Measurements from ENCODE around the gene SOCS3.

Gene SOCS3, protein sequence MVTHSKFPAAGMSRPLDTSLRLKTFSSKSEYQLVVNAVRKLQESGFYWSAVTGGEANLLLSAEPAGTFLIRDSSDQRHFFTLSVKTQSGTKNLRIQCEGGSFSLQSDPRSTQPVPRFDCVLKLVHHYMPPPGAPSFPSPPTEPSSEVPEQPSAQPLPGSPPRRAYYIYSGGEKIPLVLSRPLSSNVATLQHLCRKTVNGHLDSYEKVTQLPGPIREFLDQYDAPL

DNA sequence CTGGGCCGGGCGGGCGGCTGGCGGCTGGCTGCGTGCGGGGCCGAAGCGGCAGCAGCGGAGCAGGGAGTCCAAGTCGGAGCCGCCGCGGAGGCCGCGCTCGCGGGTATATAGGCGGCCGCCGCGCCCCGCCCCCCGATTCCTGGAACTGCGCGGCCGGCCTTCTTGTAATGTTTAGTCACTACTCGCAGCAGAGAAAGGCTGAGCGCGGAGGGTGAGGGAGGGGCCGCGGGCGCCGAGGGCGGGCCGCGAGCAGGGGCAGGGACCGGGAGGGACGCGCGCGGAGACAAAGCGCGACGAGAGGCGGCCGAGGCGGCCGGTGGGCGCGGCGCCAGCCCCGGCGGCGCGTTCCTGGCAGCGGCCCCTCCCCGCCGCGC is at the start of gene SOCS3:
Gene SOCS3 (minus strand): TSS at position 81 of the 374 bp plus-strand sequence. CDS start 982 bp downstream, outside the sequence.
- peak; percentile 83 for DNase-seq (ENCODE audit: low read depth)

DNA sequence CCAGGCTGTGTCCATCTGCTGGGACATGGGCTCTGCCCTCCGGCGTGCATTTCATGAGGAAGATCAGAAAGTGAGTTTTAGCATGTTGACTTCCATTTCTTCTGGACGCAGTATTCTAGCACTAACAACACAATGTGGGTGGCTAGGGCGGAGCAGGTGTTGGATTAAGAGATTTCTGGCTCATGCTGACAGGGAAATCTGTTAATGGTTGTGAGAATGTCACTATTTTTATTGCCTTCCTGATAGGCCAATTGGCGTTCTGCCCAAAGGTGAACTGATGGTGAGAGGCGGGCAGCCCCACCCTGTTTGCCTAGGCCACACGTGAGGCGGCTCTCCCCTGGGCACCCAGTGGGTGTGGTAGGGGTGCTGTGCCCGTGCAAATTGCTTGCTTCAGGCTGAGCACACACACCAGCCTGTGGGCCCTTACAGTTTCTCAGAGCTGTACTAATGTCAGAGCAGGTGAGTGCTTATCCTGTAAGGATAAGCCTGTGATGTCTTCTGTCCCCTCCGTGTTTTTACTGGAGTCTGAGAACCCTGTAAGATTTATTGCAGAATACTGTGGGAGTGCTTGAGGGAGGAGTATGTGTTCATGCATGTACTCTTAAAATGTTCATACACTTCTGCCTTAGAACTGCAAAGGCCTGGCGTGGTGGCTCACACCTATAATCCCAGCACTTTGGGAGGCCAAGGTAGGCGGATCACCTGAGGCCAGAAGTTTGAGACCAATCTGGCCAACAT is 49.5 kb upstream of the SOCS3 start:
- no peak for DNase-seq (ENCODE audit: low read depth)

DNA sequence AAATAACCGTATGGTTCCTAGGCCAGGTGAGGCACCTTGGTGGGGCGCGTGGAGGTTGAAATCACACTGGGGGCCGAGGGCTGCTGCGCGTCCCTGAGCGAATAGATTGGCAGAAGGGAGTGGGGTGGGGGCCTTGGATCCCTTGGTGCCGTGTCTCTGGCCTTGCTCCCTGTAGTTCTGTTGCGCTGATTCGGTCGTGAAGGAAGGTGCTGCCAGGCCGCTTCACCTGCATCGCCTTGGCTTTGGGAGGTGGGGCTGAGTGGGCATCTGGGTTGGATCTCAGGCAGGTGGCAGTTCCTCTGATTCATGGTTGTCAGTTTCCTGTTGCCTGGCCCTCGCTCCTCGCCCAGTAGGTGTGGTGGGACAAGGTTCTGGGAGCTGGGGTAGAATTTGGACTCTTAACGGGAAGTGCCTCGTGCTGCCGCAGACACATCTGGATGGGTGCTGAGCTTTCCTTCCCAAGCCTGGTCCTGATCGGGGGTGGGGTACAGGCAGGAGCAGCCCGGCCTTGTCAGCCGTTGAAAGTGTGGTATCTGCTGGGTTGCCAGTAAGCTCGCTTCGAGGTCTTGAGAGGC is 48.7 kb upstream of the SOCS3 start:
- no peak for DNase-seq (ENCODE audit: low read depth)

DNA sequence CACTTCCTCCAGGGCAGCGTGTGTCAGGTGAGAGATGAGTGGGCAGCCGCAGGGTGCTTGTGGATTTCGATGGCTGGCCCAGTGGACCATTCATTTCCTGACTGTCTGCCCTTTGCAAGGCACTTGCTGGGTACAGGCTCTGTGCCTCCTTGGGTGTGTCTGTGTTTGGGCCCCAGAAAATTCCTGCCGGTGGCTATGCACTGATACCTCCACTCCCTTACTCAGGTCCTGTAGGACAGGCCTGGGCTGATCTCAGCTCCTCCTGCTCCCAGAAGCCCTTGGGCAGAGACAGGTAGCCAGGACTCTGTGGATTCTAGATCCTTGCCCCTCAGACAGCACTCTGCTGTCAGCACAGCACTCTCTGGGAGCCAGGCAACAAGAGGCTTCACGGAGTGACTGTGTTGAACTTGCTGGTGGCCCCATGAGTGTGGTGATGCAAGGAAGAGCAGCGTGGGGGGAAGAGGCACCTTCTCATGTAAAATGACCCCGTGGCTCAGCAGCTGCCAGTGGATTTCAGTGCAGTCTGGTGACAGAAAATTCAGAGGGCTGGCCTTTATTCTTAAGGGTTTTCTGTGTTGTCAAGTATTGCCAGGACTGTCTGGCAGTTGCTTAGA is 47.6 kb upstream of the SOCS3 start:
- DNase-seq (ENCODE audit: low read depth), result no peak

DNA sequence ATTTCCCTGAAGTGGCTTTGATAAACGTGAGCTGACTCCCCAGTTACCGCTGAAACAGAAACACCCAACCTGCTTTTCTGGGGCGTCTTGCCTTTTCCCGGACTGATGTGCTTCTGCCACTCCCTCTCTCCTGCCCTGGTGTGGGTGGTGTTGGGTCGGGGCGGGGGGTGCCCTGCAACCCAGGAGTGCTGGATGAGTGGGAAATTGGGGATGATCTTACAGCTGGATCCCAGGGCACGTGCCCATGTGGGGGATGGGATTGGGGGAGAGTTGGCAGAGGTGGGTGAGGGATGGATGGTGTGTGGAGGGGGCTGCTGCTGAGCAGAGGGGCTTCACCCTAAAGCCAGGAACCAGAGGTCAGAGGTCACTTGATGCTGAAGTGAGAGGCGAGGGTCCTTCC is 47.0 kb upstream of the SOCS3 start:
- DNase-seq (ENCODE audit: low read depth), result no peak

DNA sequence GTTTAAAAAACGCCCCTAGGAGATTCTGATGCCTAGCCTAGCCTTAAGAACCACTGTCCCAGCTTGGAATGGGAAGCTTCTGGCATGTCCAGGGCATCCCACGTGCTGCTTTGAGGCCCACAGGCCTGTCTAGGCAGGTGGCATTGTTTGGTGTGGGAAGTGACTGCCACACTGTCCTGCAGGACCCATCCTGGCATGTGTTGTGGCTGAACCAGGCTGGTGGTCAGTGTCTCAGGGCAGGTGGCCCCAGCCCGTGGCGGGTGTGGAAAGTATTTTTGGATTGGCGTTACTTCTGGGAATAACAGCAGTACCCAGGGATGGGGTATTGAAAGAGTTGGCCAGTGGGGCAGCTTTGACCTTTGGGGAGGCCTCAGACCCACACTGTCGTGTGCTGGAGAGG is 46.5 kb upstream of the SOCS3 start:
- no peak for DNase-seq (ENCODE audit: low read depth)

DNA sequence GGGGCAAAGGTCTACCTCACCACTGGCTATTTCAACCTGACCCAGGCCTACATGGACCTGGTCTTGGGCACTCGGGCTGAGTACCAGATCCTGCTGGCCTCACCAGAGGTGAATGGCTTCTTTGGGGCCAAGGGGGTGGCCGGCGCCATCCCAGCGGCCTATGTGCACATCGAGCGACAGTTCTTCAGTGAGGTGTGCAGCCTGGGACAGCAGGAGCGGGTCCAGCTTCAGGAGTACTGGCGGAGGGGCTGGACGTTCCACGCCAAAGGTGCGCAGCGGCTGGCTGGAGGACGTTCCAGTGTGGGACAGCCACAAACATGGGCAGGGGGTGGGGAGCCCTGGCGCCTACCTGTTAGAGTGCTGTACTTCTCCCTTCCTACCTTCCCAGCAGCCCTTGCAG is 43.9 kb upstream of the SOCS3 start:
- DNase-seq (ENCODE audit: low read depth), result no peak

DNA sequence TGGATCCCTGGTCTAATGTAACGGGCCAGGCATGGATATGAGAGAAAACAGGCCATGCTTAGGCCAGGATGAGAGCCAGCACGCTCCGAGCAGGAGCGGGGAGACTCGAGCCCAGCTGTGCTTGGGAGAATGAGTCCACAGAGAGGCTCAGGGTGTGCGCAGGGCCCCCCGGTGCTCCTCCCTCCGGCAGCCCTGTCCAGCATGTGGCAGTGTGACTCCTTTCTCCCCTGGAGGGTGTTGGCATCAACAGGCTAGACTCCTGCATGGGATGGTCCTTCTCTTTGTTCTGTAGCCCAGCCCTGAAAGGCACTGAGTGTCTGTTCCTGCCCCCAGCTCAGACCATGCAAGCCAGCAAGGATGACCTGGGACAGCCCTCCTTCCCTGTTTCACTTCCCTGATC is 42.0 kb upstream of the SOCS3 start:
- DNase-seq (ENCODE audit: low read depth), result no peak

DNA sequence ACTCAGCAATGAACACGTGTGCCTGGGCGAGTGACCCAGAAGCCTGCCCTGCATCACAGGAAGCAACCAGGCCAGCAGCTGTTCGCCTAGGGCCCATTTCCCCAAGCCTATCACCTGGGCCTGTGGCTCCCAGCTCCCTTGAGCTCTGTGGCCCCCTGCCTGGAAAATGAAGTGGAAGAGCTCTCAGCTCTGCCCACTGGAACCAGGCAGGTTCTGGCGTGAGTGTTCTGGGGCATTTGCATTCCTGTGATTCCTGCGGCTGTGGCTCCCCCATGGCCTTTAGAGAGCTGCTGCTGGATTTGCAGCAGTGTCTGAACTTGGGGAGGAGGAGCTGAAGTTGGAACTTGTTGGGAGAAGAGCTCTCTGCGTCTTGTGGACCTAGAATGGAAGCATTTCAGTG is 41.4 kb upstream of the SOCS3 start:
- no peak for DNase-seq (ENCODE audit: low read depth)

DNA sequence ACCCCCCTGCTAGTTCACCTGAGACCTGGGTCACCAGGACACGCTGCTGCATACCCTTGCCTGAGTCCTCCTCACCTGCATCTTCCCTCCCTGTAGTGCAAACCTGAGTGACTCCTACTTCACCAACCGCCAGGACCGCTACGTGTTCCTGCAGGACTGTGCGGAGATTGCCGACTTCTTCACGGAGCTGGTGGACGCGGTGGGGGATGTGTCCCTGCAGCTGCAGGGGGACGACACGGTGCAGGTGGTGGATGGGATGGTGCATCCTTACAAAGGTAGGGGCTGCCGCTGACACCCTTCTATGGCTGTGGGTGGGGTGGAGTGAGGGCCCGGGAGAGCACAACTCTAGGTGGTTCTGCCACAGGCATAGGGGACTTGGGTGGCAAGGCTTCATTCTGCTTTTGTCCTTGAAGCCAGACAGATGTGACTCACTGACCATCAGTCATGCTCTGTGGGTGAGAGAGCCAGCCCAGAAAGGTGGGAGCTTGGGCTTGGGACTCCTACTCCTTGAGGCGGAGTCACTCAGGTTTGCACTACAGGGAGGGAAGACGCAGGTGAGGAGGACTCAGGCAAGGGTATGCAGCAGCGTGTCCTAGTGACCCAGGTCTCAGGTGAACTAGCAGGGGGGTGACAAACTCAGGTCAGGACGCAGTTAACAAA is 40.8 kb upstream of the SOCS3 start:
- DNase-seq (ENCODE audit: low read depth), result no peak

DNA sequence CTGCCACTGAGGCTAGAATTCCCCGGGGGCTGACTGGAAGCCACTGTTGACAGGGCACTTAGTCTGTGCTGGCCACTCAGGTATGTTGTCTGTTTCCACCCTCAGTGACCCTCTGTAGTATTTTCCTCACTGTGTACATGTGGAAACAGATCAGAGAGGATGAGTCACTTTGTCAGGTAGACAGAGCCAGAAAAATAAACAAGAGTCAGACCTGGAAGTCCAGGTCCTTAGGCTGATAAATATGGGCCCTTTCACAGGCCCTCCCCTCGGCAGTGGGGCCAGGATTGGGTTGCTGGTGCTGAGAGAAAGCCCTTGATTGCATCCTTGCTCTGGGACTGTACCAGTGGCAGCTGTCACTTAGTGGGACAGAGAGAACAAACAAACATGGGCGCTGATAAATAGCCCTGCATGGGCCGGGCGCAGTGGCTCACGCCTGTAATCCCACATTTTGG is 39.8 kb upstream of the SOCS3 start:
- DNase-seq (ENCODE audit: low read depth), result no peak

DNA sequence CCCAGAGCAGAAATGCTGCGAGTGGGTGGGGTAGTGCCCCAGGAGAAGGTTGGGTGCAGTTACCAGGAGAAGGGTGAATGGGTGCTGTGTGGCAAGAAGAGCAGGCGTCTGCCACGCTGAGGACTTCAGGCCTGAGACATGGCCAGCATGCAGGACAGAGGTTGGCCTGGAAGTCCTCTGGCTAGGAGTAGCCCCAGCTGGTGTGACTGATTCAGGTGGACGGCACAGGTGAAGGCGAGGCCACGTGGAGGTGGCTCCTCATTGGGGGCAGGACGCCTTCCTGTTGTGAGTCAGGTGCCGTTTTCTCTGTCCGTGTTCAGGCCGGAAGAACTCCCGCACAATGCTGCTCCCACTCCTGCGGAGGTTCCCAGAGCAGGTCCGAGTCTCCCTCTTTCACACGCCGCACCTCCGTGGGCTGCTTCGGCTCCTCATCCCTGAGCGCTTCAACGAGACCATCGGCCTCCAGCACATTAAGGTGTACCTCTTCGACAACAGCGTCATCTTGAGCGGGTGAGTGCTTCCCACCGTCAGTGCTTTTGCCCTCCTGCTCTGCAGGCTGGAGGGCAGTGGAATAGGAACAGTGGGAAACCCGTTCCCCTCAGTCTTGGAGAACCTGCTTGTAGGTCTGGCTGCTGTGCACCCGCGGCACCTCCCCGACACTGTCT is 39.3 kb upstream of the SOCS3 start:
- DNase-seq (ENCODE audit: low read depth), result no peak

DNA sequence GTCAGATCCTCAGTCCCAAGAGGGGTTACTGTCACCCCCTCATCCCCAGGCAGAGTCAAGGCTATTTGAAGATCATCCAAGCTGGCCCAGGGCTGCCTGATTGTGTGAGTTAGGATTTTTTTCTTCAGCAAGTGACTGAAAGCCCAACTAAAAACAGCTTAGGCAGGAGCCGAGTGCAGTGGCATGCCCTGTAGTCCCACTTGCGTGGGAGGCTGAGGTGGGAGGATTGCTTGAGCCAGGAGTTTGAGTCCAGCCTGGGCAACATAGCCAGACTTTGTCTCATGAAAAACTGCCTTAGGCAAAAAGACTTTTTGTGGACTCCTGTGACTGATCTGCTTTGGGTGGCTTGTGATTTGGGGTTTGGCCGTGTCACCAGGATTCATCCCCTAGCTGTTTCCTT is 38.5 kb upstream of the SOCS3 start:
- no peak for DNase-seq (ENCODE audit: low read depth)

DNA sequence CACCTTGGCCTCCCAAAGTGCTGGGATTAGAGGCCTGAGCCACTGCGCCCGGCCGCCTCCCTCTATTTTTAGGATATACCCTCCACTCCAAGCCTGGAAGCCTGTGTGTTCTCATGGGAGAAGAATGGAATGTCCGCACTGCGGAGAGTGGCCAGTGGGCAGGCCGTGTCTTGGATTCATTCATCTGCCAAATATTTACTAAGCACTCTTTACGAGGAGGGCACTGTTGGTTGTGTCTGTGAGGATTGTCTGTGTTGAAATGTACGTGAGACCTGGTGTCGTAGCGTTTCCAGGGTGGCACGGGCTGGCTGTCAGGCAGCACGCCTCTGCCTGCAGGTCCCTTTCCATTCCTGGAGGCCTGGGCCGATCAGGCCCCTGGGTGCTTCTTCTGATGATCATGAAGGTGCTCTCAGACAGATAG is 37.8 kb upstream of the SOCS3 start:
- DNase-seq (ENCODE audit: low read depth), result no peak

DNA sequence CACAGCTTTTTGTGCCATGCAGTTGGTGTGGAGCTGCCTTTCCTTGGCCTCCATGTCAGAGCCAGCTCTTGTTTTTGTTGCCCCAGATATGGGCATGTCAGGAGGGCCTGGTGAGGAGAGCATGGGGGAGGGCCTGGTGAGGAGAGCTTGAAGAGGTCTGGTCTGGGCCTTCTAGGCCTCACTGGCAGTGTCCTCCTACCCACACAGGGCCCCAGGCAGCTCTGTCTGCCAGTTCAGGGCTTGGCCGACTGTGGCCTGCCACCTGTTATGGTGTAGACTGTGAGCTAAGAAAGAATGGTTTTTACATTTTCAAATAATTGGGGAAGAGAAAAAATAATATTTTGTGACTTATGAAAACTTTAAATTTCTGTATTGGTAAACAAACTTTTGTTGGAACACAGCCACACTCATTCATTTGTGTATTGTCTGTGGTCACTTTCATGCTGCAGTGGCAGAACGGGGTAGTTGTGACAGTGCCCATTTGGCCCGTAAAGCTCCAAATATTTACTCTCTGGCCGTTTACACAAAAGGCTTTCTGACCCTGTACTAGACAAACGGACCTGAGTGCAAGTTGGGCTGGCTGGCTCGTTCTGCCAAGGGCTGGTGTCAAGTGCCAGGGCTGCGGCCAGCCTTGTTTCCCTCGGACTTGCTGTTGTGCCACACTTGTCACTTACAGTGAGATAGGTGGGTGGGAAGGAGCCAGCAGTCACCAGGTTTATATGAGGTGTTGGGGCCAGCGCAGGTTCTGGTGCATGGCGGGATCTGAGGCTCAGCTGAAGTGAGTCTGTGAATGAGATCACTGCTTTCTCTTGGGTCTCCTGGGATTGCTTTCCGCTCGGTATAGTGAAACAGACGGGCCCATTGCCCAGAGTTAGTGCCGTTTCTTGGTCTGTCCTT is 36.8 kb upstream of the SOCS3 start:
- DNase-seq (ENCODE audit: low read depth), result no peak

DNA sequence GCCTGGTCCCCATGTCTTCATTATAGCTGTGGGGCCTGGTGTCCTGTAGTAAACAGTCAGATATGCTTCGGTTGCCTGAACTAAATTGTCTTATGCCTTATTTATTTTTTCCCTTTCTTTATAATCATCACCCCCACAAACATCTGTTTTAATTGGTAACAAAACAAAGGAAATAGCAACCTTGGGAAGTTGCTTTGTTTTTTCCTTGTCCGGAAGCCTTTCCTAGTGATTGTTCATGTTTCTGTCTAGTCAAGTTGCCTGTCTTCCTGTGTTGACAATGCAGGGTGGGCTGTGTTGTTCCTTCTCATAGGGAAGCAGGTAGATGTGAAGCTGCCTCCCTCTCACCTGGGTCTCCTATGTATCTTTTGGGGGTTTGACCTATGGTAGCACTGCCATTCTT is 35.3 kb upstream of the SOCS3 start:
- DNase-seq (ENCODE audit: low read depth), result no peak

DNA sequence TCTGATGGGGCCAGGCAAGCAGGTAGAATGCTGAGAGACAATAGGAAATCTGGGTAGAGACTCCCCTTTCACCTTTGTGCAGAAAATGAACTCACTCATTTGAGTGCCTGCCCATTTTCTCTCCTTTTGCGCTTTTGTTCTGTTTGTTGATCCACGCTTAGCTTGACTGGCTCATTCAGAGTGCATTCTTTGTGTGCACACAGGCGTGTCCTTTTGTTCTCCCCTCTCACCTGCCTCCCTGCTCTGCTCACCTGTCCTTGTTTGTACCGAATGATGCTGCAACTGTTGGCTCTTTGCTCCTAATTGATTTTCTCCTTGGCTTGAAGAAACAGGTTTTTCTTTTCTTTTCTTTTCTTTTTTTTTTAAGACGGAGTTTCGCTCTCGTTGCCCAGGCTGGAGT is 34.3 kb upstream of the SOCS3 start:
- DNase-seq (ENCODE audit: low read depth), result no peak

DNA sequence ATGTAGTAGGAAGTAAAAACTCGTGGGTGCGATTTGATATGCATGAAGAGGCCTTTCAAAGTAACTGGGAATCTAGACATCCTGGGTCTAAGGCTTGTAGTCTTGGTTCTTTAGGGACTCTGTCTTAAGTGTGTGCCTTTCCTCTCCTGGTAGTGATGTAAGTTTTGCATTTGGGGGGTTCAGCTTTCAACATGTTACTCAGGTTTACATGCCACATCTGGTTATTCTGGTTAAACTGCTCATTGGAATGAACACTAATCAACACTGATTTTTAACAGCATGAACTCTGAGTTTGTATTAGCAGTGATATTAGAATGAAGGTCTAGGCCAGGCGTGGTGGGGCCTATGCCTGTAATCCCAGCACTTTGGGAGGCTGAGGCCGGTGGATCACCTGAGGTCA is 33.7 kb upstream of the SOCS3 start:
- no peak for DNase-seq (ENCODE audit: low read depth)

DNA sequence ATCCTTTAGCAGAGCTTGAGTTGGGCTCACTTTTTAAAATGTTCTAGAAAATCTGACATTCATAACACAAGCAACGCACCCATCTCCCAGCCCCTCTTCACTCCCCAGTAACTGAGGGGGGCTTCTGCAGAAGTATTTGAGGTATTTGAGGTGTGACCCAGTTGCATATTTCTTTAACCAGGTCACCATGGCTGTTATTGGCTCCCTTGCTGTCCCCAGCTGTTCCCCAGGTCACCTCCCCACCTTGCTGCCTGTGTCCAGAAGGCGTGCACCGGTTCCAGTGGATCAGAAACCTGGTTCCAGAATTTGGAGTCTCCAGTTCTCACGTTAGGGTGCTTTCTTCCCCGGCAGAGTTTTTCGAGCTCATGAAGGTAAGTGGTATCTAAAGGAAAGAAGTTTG is 32.4 kb upstream of the SOCS3 start:
- DNase-seq (ENCODE audit: low read depth), result no peak

DNA sequence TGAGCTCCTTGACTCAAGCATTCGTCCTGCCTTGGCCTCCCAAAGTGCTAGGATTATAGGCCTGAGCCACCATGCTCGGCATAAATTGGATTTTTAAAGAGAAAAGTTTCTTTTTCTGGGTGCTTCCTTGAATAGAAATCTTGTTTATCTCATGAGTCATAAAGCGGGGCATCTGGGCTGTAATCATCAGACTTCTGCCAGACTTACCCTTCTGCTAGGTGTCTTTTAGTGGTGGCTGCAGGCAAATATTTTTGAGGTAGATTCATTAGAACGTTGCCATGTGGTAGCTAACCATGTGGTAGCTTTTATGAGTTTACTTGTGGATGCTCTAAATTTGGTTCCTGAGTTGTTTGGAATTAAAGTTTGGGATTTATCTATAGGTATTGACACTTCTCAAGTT is 32.0 kb upstream of the SOCS3 start:
- peak; percentile 66 for DNase-seq (ENCODE audit: low read depth)

DNA sequence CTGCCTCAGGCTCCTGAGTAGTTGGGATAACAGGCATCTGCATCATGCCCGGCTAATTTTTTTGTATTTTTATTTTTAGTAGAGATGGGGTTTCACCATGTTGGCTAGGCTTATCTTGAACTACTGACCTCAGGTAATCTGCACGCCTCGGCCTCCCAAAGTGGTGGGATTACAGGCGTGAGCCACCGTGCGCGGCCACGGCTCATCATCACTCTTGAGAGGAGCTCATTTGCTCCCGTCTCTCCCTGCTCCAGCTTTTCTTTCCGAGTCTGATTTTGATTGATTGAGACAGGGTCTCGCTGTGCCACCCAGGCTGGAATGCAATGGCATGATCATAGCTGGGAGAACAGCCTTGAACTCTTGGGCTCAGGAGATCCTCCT is 31.2 kb upstream of the SOCS3 start:
- DNase-seq (ENCODE audit: low read depth), result no peak
